RKO (cell line): Measurements from ENCODE around the gene WBP1L.
"Not testable (repeated sequence)": the region's sequence is repeated elsewhere in the genome, so short reads cannot be mapped to it uniquely, and the experiment has no call there.

ENCODE experiments used
- DNase-seq: peaks from one replicate; pipeline ENCODE4 v3.0.0-alpha.2; 2016; ENCODE audit warnings: low spot score

Gene WBP1L

DNA sequence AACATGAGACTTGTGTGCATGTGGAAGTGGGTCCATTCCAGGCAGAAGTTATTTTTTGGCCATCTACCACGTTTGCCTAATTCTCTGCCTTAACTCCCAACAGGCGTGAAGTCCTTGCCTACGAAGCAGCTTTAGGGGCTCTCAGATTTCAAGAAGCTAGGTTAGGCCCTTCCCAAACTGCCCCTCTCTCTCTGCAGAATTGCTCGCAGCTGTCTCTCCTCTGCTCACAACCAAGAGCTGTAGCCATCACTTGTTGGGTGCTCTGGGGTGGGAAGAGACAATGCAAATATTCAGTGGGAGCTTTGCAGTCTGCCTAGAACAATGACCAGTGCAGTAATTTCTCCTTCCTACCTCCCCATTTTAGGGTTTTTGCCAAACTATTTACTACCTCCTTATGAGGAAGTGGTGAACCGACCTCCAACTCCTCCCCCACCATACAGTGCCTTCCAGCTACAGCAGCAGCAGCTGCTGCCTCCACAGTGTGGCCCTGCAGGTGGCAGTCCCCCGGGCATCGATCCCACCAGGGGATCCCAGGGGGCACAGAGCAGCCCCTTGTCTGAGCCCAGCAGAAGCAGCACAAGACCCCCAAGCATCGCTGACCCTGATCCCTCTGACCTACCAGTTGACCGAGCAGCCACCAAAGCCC, 68.6 kb downstream of the WBP1L start:
- DNase-seq = no peak

DNA sequence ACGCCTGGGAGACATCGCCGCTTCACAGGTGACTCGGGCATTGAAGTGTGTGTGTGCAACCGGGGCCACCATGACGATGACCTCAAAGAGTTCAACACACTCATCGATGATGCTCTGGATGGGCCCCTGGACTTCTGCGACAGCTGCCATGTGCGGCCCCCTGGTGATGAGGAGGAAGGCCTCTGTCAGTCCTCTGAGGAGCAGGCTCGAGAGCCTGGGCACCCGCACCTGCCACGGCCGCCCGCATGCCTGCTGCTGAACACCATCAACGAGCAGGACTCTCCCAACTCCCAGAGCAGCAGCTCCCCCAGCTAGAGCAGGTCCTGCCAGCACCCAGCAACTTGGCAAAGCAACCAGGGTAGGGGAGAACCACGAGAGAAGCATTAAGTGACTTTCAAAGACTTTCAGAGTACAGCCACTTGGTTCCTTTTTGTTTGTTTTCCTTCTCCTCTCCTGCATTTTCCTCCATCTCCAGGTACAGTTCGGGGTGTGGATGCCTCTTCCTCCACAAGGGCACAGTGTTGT, 69.3 kb downstream of the WBP1L start:
- DNase-seq = no peak

DNA sequence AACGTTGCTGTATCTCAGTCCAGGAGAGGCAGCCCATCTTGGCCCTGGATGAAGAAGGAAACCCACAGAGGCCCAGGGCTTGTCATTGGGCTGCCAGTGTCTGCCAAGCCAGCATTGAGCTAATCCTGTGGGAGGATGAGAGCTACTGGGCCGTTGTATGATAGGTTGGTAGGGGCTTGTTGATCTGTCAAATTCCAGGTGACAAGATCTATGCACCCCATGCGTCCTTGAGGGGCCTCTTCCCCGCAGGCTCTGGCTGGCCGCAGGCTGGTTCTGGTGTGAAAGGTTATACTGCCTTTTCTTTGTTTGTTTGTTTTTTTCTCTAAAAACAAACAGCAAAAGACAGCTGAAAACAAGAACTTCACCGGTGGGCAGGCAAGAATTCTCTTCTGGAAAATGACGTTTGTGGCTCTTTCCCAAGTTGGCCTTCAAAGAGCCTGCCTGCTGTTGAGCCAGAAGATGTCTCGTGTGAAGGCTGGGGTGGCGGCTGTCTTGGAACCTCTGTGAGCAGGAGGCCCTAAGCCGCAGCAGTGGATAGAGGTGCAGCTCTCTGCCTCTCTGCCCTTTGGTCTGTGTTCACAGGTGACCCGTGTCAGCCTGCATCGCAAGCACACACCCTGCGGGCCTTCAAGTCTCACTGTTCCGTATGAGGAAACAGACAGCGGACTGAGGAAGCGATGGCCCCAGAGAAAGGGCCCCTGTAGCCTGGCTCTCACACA, 70.1 kb downstream of the WBP1L start:
- no peak for DNase-seq

DNA sequence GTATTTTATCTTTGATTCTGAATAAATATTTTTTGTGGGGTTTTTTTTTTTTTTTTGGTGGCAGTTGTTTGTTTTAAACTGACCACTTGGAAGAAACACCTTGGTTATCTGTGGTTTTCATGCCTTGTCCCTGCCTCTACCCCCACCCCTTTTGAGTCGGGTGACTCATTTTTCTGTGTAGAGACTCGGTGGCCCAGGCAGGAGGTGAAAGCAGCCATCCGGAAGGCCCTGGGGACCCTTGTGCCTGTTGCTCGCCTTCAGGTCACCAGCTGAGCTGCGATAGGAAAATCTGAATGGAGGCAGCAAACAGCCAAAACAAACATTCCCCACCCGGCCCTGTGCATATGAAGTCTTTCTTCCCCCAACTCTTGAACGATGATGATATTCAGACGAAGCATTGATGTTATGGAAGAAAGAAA, 70.7 kb downstream of the WBP1L start:
- no peak for DNase-seq

DNA sequence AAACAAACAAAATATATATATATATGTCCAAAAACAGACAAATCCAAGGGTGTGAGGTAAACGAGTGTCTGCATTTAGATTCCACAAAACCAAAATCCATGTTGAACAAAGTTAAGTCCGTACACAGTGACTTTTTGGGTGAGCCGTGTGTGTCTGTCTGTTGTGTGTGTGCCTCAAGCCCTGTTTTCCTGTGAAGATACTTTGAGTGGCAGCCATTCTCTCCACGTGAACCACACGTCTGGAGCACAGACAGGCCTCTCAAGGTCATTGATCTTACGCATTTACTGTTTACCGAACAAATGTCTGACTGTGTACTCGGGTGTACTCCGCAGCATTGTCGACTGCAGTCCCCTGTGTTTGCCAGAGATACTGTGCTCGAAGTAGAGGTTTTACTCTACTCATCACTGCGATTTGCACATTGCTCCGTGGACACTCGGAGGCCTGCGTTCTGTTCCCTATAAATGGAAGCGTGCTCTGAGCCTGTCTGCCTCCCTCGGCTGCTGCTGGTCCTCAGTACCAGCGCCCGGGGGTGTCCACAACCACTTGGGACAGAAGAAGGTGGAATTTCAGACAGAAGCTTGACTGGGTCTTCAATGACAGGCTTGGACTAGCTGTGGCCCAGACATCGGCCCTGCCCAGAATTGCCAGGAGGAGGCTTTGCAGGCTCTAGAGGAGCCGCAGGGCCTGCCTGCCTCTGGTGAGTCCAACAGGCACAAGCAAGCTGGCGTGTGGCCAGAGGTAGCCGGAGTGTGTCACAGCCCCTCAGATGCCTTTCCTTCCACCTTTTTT, 71.3 kb downstream of the WBP1L start:
- no peak for DNase-seq

DNA sequence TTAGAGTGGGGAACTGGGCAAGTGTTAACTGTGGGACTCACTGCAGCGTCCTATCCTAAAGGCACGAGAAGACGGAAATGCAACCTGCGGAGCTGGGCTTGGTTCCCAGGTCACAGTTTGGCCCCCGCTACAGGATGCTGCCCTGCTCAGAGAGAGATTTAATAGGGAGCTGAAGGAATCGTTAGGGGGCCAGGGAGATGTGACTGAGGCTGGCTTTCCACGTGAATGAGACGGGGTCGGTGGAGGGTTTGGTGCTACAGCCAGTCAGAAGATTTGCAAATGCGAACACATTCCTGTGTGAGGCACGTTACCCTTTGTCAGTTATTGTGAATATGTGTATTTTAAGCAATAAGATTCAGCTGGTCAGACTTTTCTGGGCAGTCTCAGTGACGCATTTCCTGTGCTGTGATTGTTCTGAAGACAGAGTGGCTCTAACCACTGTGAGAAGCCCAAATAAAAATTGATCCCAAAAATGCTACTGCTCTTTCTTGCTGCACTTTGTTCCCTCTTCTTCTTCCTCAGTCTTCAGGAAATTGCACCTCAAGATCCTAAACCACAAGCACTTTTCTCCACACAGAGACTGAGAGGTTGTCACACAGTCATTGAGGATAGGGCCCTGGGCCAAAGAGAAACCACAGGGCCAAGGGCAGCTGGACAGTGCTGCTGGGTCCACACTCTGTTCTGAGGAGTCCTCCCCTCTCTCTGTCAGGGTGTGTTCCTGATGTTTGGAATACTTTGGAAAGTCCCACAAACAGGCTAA, 72.2 kb downstream of the WBP1L start:
- no peak for DNase-seq

DNA sequence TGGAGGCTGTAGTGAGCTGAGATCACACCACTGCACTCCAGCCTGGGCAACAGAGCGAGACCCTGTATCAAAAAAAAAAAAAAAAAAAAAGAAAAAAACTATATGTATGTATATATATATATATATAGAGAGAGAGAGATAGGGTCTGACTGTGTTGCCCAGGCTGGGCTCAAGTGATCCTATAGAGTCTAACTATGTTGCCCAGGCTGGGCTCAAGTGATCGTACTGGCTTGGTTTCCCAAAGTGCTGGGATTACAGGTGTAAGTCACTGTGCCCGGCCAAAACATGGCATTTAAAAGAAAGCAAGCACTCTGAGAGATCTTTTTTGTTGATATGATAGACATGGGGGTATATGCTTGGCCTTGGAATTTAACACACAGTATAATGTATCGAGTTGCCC, 73.4 kb downstream of the WBP1L start:
- no peak for DNase-seq

DNA sequence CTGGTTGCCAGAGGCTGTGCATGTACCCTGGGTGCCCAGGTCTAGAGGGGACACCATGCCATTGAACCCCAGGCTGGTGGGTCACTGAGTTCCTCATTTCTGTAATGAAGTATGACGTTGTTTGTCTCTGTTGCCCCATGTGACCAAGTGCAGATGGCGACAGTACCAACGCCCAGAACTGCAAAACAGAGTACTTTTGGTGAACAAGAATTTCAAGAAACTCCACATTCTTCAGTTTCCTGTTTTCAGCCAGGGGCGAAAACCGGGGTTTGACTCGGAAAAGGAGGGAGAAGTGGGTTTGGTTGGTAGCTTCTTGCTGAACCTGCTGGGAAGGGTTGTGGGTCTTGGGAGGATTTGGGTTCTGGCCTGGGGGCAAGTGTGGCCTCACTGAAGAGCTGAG, 75.3 kb downstream of the WBP1L start:
- DNase-seq = no peak

DNA sequence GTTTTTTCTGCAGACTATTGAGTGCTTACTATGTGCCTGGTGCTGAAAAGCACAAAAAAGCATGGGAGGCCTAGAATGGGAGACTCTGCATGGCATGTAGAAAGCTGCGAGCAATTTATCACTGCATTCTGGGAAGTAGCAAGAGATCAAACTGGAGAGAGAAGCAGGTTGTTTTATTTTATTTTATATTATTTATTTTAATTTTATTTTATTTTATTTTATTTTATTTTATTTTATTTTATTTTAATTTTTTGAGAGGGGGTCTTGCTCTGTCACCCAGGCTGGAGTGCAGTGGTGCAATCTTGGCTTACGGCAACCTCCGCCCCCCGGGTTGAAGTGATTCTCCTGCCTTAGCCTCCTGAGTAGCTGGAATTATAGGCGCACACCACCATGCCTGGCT, 76.3 kb downstream of the WBP1L start:
- DNase-seq = not testable (repeated sequence)

DNA sequence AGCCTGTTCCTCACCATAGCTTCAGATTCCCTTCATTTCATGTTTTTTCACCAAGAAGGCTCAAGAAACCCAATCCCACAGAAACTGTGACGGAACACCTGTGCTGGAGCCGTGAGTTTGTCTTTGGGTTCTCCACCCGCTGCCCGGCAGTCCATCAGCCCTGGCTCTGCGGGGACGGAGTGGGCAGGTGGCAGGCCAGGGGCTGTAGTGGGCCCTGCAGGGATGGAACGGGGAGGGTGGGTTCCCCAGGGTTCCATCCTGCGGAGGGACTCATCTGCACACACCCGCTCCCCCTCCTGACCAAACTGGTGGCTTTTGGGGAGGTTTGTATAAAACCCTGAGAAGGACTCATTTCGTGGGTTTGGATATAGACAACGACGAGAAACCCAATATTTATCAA, 78.5 kb downstream of the WBP1L start:
- no peak for DNase-seq

DNA sequence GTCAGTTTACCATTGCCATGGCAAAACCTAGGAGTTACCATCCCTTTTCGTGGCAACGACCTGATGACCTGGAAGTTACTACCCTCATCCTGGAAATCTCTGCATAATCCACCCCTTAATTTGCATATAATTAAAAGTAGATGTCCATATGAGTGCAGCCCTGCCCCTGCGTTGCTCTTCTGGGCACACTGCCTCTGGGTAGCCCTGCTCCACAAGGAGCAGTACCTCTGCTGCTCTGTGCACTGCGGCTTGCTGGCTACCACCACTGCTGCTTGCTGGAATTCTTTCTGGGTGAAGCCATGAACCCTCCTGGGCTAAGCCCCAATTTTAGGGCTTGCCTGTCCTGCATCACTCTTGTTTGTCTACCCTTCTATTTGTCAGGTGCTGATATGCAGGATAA, 80.9 kb downstream of the WBP1L start:
- no peak for DNase-seq

DNA sequence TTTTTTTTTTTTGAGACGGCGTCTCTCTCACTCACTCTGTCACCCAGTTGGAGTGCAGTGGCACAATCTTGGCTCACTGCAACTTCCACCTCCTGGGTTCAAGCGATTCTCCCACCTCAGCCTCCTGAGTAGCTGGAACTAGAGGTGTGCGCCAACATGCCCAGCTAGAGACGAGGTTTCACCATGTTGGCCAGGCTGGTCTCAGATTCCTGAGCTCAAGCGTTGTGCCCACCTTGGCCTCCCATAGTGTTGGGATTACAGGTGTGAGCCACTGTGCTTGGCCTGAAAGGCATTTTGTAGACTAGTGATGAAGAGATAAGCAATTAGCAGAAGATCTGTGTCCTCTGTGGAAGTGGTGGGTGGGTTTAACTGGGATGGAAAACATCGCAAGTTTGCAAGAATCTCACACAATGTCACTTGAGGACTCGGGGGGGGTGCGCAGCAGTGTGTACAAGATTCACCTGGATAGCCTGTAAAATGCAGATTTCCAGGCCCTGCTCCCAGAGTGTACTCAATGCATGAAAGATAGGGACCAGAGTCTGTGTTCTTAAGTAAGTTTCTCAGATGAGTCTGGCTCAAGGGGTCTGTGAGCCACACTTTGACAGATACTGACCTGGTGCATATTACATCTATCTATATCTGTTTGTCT, 82.5 kb downstream of the WBP1L start:
- no peak for DNase-seq

DNA sequence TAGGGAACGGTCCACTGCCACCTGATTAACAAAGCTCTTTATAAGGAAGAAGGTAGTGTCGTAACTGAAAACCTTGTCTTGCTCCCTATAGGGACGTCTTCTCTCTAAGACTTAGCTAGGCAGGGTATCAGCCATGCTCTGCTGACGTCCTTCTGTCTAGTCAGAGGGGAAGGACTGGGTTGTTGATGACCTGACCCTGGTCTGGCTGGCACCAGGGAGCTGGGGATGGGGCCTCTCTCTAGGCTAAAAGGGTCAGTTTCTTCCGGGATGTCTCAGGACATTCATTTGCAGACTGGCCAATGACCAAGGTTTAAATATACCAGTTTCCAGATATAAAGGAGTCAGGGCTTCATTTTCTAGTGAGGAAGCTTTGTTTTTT, 83.8 kb downstream of the WBP1L start:
- no peak for DNase-seq

DNA sequence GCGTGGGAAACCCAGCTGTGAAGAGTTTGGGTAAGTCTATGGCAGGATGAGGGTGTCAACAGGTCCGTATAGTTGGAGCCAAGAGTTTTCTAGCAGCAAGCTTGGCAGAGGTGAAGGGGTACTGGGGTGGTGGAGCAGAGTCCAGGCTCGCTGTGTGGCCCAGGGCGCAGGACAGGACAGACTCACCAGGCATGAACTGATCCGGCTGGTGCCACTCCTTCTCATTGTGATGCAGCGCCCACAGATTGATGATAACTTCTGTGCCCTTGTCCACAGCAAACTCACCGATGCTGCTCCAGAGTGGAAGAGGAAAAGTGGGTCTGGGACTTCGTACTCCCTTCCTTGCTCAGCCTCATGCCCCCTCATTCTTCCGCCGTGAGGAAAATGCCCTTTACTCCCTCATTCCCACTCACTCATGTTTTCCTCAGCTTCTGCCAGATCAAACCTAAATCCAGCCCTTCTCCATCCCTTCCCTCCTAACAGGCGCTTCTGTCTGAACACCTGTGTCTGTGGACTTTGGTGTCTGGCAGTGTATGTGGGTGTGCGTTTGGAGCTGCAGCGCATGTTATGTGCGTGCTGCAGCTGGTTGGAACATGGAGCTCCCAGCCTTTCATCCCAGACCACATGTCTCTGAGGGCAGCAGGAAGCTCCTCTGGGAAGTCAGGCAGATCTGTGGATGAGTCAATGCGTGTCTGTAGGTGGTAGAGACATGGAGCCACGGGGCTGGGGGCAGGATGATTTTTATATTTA, 87.7 kb downstream of the WBP1L start:
- DNase-seq = no peak

DNA sequence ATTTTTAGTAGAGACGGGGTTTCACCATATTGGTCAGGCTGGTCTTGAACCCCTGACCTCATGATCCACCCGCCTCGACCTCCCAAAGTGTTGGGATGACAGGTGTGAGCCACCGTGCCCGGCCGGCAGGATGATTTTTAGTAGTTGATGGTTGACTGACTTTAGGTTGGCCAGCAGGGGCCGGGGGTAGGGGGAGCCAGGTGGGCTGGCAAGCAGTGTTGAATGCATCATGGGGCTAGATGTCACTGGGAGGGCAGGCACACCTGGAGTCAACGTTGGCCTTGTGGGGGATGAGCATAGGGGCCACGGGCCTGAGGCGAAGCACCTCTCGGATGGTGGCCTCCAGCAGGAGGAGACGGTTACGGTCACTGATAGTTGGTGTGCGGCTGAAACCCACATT, 88.5 kb downstream of the WBP1L start:
- DNase-seq = no peak

DNA sequence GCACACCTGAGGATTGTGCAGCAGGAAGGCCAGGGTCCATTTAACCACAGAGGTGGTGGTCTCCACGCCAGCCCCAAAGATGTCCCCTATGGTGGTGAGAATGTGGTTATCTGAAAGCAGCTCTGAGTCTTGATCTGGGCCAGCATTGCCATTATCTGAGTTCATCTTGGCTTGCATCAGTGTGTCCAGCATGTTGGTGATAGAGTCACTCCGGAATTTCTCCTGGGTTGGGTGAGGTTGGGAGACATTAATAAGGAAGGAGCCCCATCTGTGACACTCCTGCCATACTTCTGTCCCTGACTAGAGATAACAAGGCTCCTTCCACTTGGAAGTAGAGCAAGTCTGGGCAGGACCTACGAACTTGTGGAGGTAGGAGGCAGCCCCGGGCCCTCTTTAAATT, 89.2 kb downstream of the WBP1L start:
- no peak for DNase-seq

DNA sequence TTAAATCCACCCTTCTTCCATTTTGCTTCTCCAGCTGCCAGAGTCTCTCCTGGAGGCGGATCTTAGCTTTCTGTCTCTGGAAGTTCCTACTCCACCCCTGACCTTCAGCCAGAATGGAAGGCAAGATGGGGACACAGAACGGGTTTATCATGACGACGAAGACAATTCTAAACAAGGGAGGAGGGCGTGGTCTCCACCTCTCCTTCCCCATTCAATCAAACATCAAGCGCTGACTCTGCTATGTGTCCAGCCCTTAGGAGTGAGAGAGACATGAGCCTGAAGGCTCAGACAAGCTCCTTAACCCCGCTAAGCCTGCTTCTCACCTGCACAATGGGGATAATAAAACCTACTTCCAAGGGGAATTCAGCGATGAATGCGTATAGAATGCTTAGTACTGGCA, 90.4 kb downstream of the WBP1L start:
- DNase-seq = no peak

DNA sequence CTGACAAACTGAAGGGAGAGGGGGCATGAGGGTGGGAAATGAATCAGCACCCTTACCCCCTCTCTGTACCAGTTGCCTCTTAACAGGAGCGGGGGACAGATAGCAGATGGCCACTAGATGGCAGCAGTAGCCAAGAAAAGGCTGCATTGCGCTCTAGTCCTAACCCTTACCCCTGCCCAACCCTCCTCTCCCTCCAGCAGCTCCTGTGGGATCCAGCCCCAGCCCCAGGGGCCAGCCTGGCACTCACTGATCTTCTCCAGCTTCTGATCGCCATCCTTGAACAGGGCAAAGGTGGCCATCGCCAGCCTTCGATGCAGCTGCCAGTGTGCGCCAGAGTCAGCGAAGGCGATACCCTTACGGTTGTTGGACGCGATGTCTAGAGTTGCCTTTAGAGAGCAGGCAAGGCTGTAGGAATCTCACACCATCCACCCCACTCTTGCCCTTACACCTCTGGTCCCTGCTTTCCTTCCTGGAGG, 91.3 kb downstream of the WBP1L start:
- DNase-seq = peak; percentile 75

DNA sequence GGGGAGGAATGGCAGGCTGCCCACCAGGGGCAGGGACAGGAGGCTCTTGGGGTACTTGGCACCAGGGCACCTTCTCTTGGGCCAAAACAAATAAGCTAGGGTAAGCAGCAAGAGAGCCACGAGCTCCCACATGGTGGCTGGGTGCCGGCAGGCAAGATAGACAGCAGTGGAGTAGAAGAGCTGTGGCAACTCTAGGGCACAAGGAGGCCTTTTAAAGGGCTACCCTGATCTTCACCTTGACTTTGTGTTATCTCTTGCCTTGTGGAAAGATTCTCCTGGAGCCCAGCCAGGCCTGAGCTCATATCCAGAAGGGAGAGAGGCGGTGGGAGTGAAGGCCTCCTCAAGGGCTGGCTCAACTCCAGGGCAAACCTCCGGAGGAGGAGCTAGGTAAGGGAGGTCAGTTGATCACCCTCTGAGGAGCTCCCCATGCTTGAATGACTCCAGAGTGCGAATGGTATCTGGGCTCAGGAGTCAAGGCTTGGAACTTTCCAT, 93.5 kb downstream of the WBP1L start, which contains the start of gene CYP17A1:
TSS of gene CYP17A1 (minus strand) at position 184 of the 492 bp plus-strand sequence. CDS start at position 132, 52 bp downstream.
- no peak for DNase-seq

DNA sequence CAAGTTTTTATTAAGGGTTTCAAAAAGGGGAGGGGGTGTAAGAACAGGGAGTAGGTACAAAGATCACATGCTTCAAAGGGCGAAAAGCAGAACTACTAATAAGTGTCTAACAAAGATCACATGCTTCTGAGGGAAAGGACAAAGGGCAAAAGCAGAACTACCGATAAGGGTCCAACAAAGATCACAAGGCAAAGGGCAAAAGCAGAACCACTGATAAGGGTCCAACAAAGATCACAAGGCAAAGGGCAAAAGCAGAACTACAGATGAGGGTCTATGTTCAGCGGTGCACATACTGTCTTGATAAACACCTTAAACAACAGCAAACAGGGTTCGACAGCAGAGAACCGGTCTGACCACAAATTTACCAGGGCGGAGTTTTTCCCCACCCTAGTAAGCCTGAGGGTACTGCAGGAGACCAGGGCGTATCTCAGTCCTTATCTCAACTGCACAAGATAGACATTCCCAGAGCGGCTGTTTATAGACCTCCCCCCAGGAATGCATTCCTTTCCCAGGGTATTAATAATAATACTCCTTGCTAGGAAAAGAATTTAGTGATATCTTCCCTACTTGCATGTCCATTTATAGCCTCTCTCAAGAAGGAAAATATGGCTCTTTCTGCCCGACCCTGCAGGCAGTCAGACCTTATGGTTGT, 94.7 kb downstream of the WBP1L start:
- DNase-seq = not testable (repeated sequence)
